Measurements from ENCODE around the gene RBFOX1. TPM values are rescaled to one million over a fixed set of nuclear protein-coding genes. Genes with fewer than 3 reads are reported as not detected.

The RBFOX1 gene
- total and polyA plus RNA-seq, 5 donors = 22.5 to 80.8 (median 65.0) TPM

DNA sequence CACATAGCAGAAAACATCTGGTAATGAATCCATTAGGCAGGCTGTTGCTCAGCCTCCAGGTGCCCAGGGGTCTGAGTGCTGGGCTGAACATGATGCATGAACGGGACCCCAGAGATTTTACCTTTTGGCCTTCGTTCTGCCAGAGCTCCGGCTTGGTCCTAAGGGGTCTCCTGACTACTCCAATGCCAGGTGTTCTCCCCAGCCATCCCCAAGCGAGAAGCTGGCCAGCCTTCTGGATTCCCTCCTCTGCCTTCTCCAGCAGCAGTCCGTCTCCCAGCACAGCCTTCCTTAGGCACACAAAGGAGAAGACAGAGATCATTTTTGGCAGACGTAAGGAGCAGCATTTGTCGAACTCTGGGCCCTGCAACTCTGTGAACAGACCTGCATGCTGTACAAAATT, 109.4 kb downstream of the RBFOX1 start:
- Histone ChIP-seq H3K27ac (ENCODE audit: low read length) (no peak overlapping the region), H3K4me1 (ENCODE audit: control insufficient read depth, insufficient read depth, low read length) (no peaks in the 10 kb centered on the region), H3K9me3 (ENCODE audit: control insufficient read depth, low read length) (no peaks in the 10 kb centered on the region), H3K27me3 (ENCODE audit: control insufficient read depth, insufficient read depth) (no peaks in the 10 kb centered on the region), H3K4me3 (ENCODE audit: low read length) (no peak overlapping the region)
- intact Hi-C loops (cut with DNase I) = no loop called here
- no peak for ATAC-seq
- DNase-seq = no peak
- 76% methylated on average over 7 of the region's 7 CpGs for WGBS

- Histone ChIP-seq H3K9me3 (ENCODE audit: control insufficient read depth, low read length) (no peaks in the 10 kb centered on the region), H3K27me3 (ENCODE audit: control insufficient read depth, insufficient read depth) (no peaks in the 10 kb centered on the region), H3K4me1 (ENCODE audit: control insufficient read depth, insufficient read depth, low read length) (no peaks in the 10 kb centered on the region), H3K4me3 (ENCODE audit: low read length) (no peak overlapping the region), H3K27ac (ENCODE audit: low read length) (no peak overlapping the region)
- ATAC-seq (no peak), DNase-seq (no peak)
- WGBS = 79% methylated on average over 4 of the region's 4 CpGs
- intact Hi-C loops (cut with DNase I) = no loop called here
Measured at GRCh38 chr16:7443142-7443541, 110.5 kb downstream of the RBFOX1 start.

DNA sequence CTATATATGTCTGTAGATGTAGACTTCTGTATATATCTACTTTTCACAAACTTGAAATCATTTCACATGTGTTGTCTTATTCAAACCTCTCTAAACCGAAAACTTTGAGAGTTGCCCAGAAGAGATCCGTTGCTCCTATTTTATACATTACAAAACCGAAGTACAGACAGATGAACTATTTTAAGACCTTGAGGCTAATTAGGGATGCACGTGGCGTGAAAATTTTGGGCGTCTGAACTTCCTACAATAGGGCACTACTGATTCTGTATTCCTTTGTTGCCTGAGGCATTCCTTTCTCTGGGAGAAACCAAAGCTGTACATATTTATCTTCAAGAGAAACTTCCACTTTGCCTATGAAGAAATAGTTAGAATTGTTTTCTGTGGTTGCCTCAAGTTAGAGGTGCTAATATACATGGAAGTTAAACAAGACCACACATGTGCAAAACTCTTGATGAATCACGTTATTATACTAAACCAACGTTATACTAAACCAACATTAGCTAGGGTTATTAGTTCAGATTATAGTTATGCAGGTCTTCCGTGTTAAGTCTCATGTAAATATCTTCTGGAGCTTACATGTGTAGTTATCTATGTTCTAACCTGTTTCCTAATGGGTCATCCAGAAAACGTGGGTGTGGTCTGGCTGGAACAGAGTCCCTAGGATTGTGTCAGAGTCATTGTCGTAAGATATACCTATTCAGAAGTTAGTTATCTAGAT, 111.2 kb downstream of the RBFOX1 start:
- H3K27ac ChIP-seq (ENCODE audit: low read length) = no peak overlapping the region

GRCh38 chr16:7449306-7449705, 116.7 kb downstream of the RBFOX1 start:
- Histone ChIP-seq H3K27ac (ENCODE audit: low read length) (no peak overlapping the region), H3K4me1 (ENCODE audit: control insufficient read depth, insufficient read depth, low read length) (no peaks in the 10 kb centered on the region), H3K9me3 (ENCODE audit: control insufficient read depth, low read length) (no peaks in the 10 kb centered on the region), H3K4me3 (ENCODE audit: low read length) (no peak overlapping the region), H3K27me3 (ENCODE audit: control insufficient read depth, insufficient read depth) (no peaks in the 10 kb centered on the region)
- ATAC-seq = no peak
- intact Hi-C loops (cut with DNase I) = no loop called here
- no peak for DNase-seq
- 79% methylated on average over 3 of the region's 3 CpGs for WGBS

More for the DNA sequence above, 111.2 kb downstream of the RBFOX1 start:
- Histone ChIP-seq H3K27me3 (ENCODE audit: control insufficient read depth, insufficient read depth) (no peaks in the 10 kb centered on the region), H3K4me3 (ENCODE audit: low read length) (no peak overlapping the region), H3K9me3 (ENCODE audit: control insufficient read depth, low read length) (no peaks in the 10 kb centered on the region), H3K4me1 (ENCODE audit: control insufficient read depth, insufficient read depth, low read length) (no peaks in the 10 kb centered on the region)
- DNase-seq = no peak
- 54% methylated on average over 11 of the region's 11 CpGs for WGBS
- intact Hi-C loops (cut with DNase I) = no loop called here
- no peak for ATAC-seq

GRCh38 chr16:7449808-7450207, 117.2 kb downstream of the RBFOX1 start:
- no peaks in the 10 kb centered on the region for H3K9me3 ChIP-seq (ENCODE audit: control insufficient read depth, low read length)
- DNase-seq (no peak), ATAC-seq (no peak)
- intact Hi-C loops (cut with DNase I) = loop anchor here in 1 of 4 donors (10.0 kb wide), 1 partner anchor 65 kb away; no protein-coding TSS in a partner anchor
- H3K27me3 ChIP-seq (ENCODE audit: control insufficient read depth, insufficient read depth) = no peaks in the 10 kb centered on the region
- no peak overlapping the region for H3K4me3 ChIP-seq (ENCODE audit: low read length)
- no peak overlapping the region for H3K27ac ChIP-seq (ENCODE audit: low read length)
- no peaks in the 10 kb centered on the region for H3K4me1 ChIP-seq (ENCODE audit: control insufficient read depth, insufficient read depth, low read length)
- 81% methylated on average over 7 of the region's 7 CpGs for WGBS

DNA sequence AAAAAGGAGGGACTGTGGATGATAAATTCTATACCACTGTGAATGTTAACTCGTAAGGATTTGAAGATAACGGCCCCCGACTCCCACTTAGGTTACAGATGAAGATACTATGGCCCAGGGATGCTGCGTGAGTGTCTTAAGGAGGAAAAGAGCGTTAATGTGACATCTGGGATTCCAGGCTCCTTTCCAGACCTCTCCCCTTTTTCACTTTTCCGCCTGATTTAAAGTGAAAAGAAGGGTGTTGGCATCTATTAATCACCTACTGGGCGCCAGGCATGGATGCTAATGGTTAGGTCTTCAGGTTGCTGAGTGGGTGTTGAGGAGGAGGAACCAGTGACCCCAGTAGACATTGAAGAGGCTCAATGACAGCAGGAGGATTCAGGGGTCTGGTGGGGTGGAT, 117.8 kb downstream of the RBFOX1 start:
- no peak overlapping the region for H3K4me3 ChIP-seq (ENCODE audit: low read length)
- H3K27ac ChIP-seq (ENCODE audit: low read length) = no peak overlapping the region
- 59% methylated on average over 7 of the region's 7 CpGs for WGBS
- no peaks in the 10 kb centered on the region for H3K9me3 ChIP-seq (ENCODE audit: control insufficient read depth, low read length)
- ATAC-seq (no peak), DNase-seq (no peak)
- no peaks in the 10 kb centered on the region for H3K27me3 ChIP-seq (ENCODE audit: control insufficient read depth, insufficient read depth)
- intact Hi-C loops (cut with DNase I) = loop anchor here in 1 of 4 donors (10.0 kb wide), 1 partner anchor 64 kb away; no protein-coding TSS in a partner anchor
- H3K4me1 ChIP-seq (ENCODE audit: control insufficient read depth, insufficient read depth, low read length) = no peaks in the 10 kb centered on the region

GRCh38 chr16:7452090-7452489, 119.4 kb downstream of the RBFOX1 start:
- intact Hi-C loops (cut with DNase I) = loop anchor here in 1 of 4 donors (10.0 kb wide), 1 partner anchor 63 kb away; no protein-coding TSS in a partner anchor
- DNase-seq (no peak), ATAC-seq (no peak)
- Histone ChIP-seq H3K27ac (ENCODE audit: low read length) (no peak overlapping the region), H3K4me3 (ENCODE audit: low read length) (no peak overlapping the region), H3K27me3 (ENCODE audit: control insufficient read depth, insufficient read depth) (no peaks in the 10 kb centered on the region), H3K4me1 (ENCODE audit: control insufficient read depth, insufficient read depth, low read length) (no peaks in the 10 kb centered on the region), H3K9me3 (ENCODE audit: control insufficient read depth, low read length) (no peaks in the 10 kb centered on the region)
- 86% methylated on average over 6 of the region's 6 CpGs for WGBS

DNA sequence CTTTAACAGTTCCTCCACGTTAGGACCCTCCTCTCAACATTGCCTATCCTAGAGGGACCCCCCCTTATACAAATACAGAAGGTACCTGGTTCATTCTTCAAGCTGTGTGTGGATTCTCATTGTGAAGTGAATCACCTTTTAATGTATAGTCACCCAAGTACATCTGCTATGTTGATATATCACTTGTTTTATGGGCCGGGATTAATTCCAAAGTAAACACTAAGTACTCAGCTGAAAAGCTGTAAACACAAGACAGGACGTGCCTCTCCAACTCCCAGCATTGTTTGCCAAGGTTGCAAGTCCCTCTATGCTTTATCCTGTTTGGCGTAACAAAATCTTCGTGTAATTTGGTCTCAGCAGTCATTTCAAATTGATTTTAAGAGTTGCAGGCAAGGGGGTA, 123.6 kb downstream of the RBFOX1 start:
- DNase-seq (no peak), ATAC-seq (no peak)
- no peaks in the 10 kb centered on the region for H3K4me1 ChIP-seq (ENCODE audit: control insufficient read depth, insufficient read depth, low read length)
- no peak overlapping the region for H3K4me3 ChIP-seq (ENCODE audit: low read length)
- H3K27ac ChIP-seq (ENCODE audit: low read length) = no peak overlapping the region
- H3K27me3 ChIP-seq (ENCODE audit: control insufficient read depth, insufficient read depth) = no peaks in the 10 kb centered on the region
- no peaks in the 10 kb centered on the region for H3K9me3 ChIP-seq (ENCODE audit: control insufficient read depth, low read length)
- WGBS = 64% methylated on average over 5 of the region's 5 CpGs
- intact Hi-C loops (cut with DNase I) = loop anchor here in 1 of 4 donors (10.0 kb wide), 1 partner anchor 59 kb away; no protein-coding TSS in a partner anchor

DNA sequence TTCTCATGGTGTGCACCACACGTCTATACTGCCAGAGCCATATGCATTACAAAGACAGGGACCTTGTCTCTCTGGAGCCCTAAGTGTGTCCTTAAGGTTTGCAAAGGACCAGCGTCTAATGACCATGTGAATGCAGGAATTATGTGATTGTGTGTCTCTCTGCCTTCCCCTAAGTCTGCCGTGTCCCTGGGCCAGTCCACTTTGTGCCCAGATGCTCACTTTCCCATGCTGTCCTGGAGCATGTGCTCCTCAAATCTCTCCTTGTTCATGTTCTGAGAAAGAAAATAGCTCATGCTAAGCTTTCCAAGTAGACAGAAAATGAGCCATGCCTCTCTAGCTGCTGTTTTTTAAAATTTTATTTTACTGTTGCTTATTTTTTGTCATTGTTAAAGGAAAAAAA, 125.5 kb downstream of the RBFOX1 start:
- intact Hi-C loops (cut with DNase I) = loop anchor here in 1 of 4 donors (10.0 kb wide), 1 partner anchor 57 kb away; no protein-coding TSS in a partner anchor
- no peak for ATAC-seq

GRCh38 chr16:7470344-7470743, 137.7 kb downstream of the RBFOX1 start:
- ATAC-seq (no peak), DNase-seq (no peak)
- Histone ChIP-seq H3K4me3 (ENCODE audit: low read length) (no peak overlapping the region), H3K27ac (ENCODE audit: low read length) (no peak overlapping the region), H3K4me1 (ENCODE audit: control insufficient read depth, insufficient read depth, low read length) (no peaks in the 10 kb centered on the region), H3K27me3 (ENCODE audit: control insufficient read depth, insufficient read depth) (no peaks in the 10 kb centered on the region), H3K9me3 (ENCODE audit: control insufficient read depth, low read length) (no peaks in the 10 kb centered on the region)
- 88% methylated on average over 3 of the region's 3 CpGs for WGBS
- intact Hi-C loops (cut with DNase I) = no loop called here

More for the DNA sequence above, 125.5 kb downstream of the RBFOX1 start:
- 74% methylated on average over 3 of the region's 3 CpGs for WGBS
- Histone ChIP-seq H3K27me3 (ENCODE audit: control insufficient read depth, insufficient read depth) (no peaks in the 10 kb centered on the region), H3K27ac (ENCODE audit: low read length) (no peak overlapping the region), H3K9me3 (ENCODE audit: control insufficient read depth, low read length) (no peaks in the 10 kb centered on the region), H3K4me1 (ENCODE audit: control insufficient read depth, insufficient read depth, low read length) (no peaks in the 10 kb centered on the region), H3K4me3 (ENCODE audit: low read length) (no peak overlapping the region)
- DNase-seq = no peak

- no peak for DNase-seq
- H3K4me3 ChIP-seq (ENCODE audit: low read length) = no peak overlapping the region
- no peak for ATAC-seq
- H3K4me1 ChIP-seq (ENCODE audit: control insufficient read depth, insufficient read depth, low read length) = no peaks in the 10 kb centered on the region
- no peaks in the 10 kb centered on the region for H3K9me3 ChIP-seq (ENCODE audit: control insufficient read depth, low read length)
- intact Hi-C loops (cut with DNase I) = no loop called here
- H3K27me3 ChIP-seq (ENCODE audit: control insufficient read depth, insufficient read depth) = no peaks in the 10 kb centered on the region
- no peak overlapping the region for H3K27ac ChIP-seq (ENCODE audit: low read length)
- WGBS = 0% methylated on average over 1 of the region's 1 CpG
Measured at GRCh38 chr16:7471268-7471667, 138.6 kb downstream of the RBFOX1 start.
